AG10803 (cell line): ENCODE data around the gene LHFPL3.

ENCODE experiments used
- DNase-seq: peaks from one replicate; pipeline ENCODE4 v3.0.0; 2010; ENCODE audit warnings: low read depth
- H3K4me3 ChIP-seq: 2 replicates; pipeline ENCODE4 v1.5.1; 2011; ENCODE audit warnings: mild to moderate bottlenecking, low read length, control low read depth
- CTCF ChIP-seq: conservative IDR thresholded peaks from 2 replicates; pipeline ENCODE4 v1.5.1; 2011; ENCODE audit warnings: mild to moderate bottlenecking, low read length, control low read depth, inconsistent platforms

The LHFPL3 gene

GRCh38 chr7:104363355-104363754 lies 35.0 kb downstream of the LHFPL3 start:
- no peak for DNase-seq
- H3K4me3 ChIP-seq: no peak overlapping the region
- no peak for TF ChIP-seq CTCF

- no peak for TF ChIP-seq CTCF
- no peak for DNase-seq
Observed at GRCh38 chr7:104366390-104366789, 38.0 kb downstream of the LHFPL3 start.

GRCh38 chr7:104367926-104368325 lies 39.5 kb downstream of the LHFPL3 start:
- no peak for DNase-seq
- no peak for TF ChIP-seq CTCF
- no peak overlapping the region for H3K4me3 ChIP-seq

More at GRCh38 chr7:104366390-104366789, 38.0 kb downstream of the LHFPL3 start:
- H3K4me3 ChIP-seq: no peak overlapping the region

- no peak overlapping the region for H3K4me3 ChIP-seq
- DNase-seq: no peak
- no peak for TF ChIP-seq CTCF
Observed at GRCh38 chr7:104371216-104371979, 43.0 kb downstream of the LHFPL3 start.

- DNase-seq: no peak
- H3K4me3 ChIP-seq: no peak overlapping the region
- TF ChIP-seq CTCF: no peak
Observed at GRCh38 chr7:104371980-104372357, 43.6 kb downstream of the LHFPL3 start.

GRCh38 chr7:104382616-104383015 lies 54.2 kb downstream of the LHFPL3 start:
- TF ChIP-seq CTCF: no peak
- DNase-seq: no peak
- no peak overlapping the region for H3K4me3 ChIP-seq

GRCh38 chr7:104386943-104387342 lies 58.5 kb downstream of the LHFPL3 start:
- no peak overlapping the region for H3K4me3 ChIP-seq
- no peak for TF ChIP-seq CTCF
- no peak for DNase-seq
